Trophoblast cell (in vitro differentiated cells and primary cell): ENCODE results near the gene SORL1.

ENCODE experiments used
- DNase-seq, 2 donors: peaks; one replicate each; pipeline ENCODE4 v3.0.0-alpha.2; 2016
- H2AFZ ChIP-seq: 2 replicates; pipeline ENCODE4 v1.6.1; 2013; ENCODE audit warnings: low read length, moderate library complexity, mild to moderate bottlenecking; ENCODE audit not compliant: insufficient read depth, poor library complexity
- H2AK5ac ChIP-seq: 2 replicates; pipeline ENCODE4 v1.6.1; 2013; ENCODE audit warnings: mild to moderate bottlenecking, low read length
- H2BK120ac ChIP-seq: 2 replicates; pipeline ENCODE4 v1.6.1; 2013; ENCODE audit warnings: low read length, mild to moderate bottlenecking, moderate library complexity; ENCODE audit not compliant: insufficient read depth, poor library complexity
- H2BK12ac ChIP-seq: 2 replicates; pipeline ENCODE4 v1.6.1; 2013; ENCODE audit warnings: mild to moderate bottlenecking, low read length, moderate library complexity
- H2BK5ac ChIP-seq: 2 replicates; pipeline ENCODE4 v1.6.1; 2013; ENCODE audit warnings: low read length, low read depth, moderate library complexity, mild to moderate bottlenecking; ENCODE audit not compliant: poor library complexity
- H3K14ac ChIP-seq: 2 replicates; pipeline ENCODE4 v1.6.1; 2013; ENCODE audit warnings: mild to moderate bottlenecking, low read length
- H3K18ac ChIP-seq: 2 replicates; pipeline ENCODE4 v1.6.1; 2013; ENCODE audit warnings: mild to moderate bottlenecking, low read length
- H3K23ac ChIP-seq: 2 replicates; pipeline ENCODE4 v1.6.1; 2013; ENCODE audit warnings: low read length
- H3K27ac ChIP-seq: 2 replicates; pipeline ENCODE4 v1.5.1; 2013; ENCODE audit warnings: low read depth, mild to moderate bottlenecking, inconsistent platforms, low read length, moderate library complexity
- H3K27me3 ChIP-seq: 2 replicates; pipeline ENCODE4 v1.6.1; 2013; ENCODE audit warnings: inconsistent platforms, mild to moderate bottlenecking, low read length, moderate library complexity; ENCODE audit not compliant: insufficient read depth
- H3K36me3 ChIP-seq, 2 experiments: 1 replicate in 1 of 2; 2 replicates in 1 of 2; pipeline ENCODE4 v1.6.1; 2013; ENCODE audit warnings: low read length in 2 of 2, mild to moderate bottlenecking in 2 of 2, moderate library complexity in 1 of 2; ENCODE audit not compliant: insufficient read depth in 2 of 2, control insufficient read depth in 1 of 2
- H3K4ac ChIP-seq: 2 replicates; pipeline ENCODE4 v1.6.1; 2013; ENCODE audit warnings: low read depth, mild to moderate bottlenecking, low read length, moderate library complexity
- H3K4me1 ChIP-seq, 2 experiments: 1 replicate in 1 of 2; 2 replicates in 1 of 2; pipeline ENCODE4 v1.6.1; 2013; ENCODE audit warnings: low read length in 2 of 2, mild to moderate bottlenecking in 2 of 2, moderate library complexity in 1 of 2; ENCODE audit not compliant: insufficient read depth in 2 of 2, control insufficient read depth in 1 of 2
- H3K4me2 ChIP-seq: 2 replicates; pipeline ENCODE4 v1.6.1; 2013; ENCODE audit warnings: inconsistent platforms, mild to moderate bottlenecking, low read length, moderate library complexity
- H3K4me3 ChIP-seq: 2 replicates; pipeline ENCODE4 v1.5.1; 2013; ENCODE audit warnings: mild to moderate bottlenecking, low read depth, low read length, inconsistent platforms
- H3K79me1 ChIP-seq: one replicate; pipeline ENCODE4 v1.6.1; 2013; ENCODE audit warnings: low read length
- H3K79me2 ChIP-seq: 2 replicates; pipeline ENCODE4 v1.6.1; 2013; ENCODE audit warnings: low read length, mild to moderate bottlenecking; ENCODE audit not compliant: control insufficient read depth, insufficient read depth, poor library complexity
- H3K9ac ChIP-seq: 2 replicates; pipeline ENCODE4 v1.6.1; 2013; ENCODE audit warnings: mild to moderate bottlenecking, low read length
- H3K9me3 ChIP-seq: 2 replicates; pipeline ENCODE4 v1.6.1; 2013; ENCODE audit warnings: low read depth, mild to moderate bottlenecking, control low read depth, inconsistent platforms, low read length; ENCODE audit not compliant: insufficient read depth
- H4K12ac ChIP-seq: 2 replicates; pipeline ENCODE4 v1.6.1; 2013; ENCODE audit warnings: low read depth, mild to moderate bottlenecking, low read length, moderate library complexity
- H4K8ac ChIP-seq: 2 replicates; pipeline ENCODE4 v1.6.1; 2013; ENCODE audit warnings: low read depth, mild to moderate bottlenecking, low read length, moderate library complexity
- H4K91ac ChIP-seq: one replicate; pipeline ENCODE4 v1.6.1; 2013; ENCODE audit warnings: low read depth, mild to moderate bottlenecking, low read length, moderate library complexity
- WGBS: extraction: QIAGEN DNeasy Blood & Tissue Kit; methylation state at CpG from one replicate; pipeline ENCODE4 v1.1.7; 2013; ENCODE audit warnings: missing lambda C conversion rate; ENCODE audit not compliant: insufficient read length, insufficient coverage; ENCODE audit errors: extremely low coverage; 5-methylcytosine and 5-hydroxymethylcytosine counted together

The SORL1 gene

GRCh38 chr11:121446752-121447156, 5.4 kb upstream of the SORL1 start:
- no peak overlapping the region for H2BK12ac ChIP-seq
- no peak overlapping the region for H2AFZ ChIP-seq
- H3K14ac ChIP-seq, result no peak overlapping the region

GRCh38 chr11:121448011-121448410, 4.1 kb upstream of the SORL1 start:
- H3K14ac ChIP-seq, result no peak overlapping the region
- no peak overlapping the region for H4K12ac ChIP-seq
- no peak overlapping the region for H3K4me3 ChIP-seq
- DNase-seq, result no peak
- no peak overlapping the region for H2BK12ac ChIP-seq
- H2BK120ac ChIP-seq, result no peak overlapping the region
- H3K4me1 ChIP-seq, result peaks cover 0 to 14% of the 10 kb centered on the region in 2 experiments
- no peak overlapping the region for H4K91ac ChIP-seq
- H3K18ac ChIP-seq, result no peak overlapping the region
- H3K4ac ChIP-seq, result no peak overlapping the region
- no peak overlapping the region for H3K27ac ChIP-seq
- H3K27me3 ChIP-seq, result no peaks in the 10 kb centered on the region
- H3K9ac ChIP-seq, result no peak overlapping the region
- no peaks in the 10 kb centered on the region for H3K9me3 ChIP-seq
- H4K8ac ChIP-seq, result no peak overlapping the region
- no peak overlapping the region for H2BK5ac ChIP-seq
- no peaks in the 10 kb centered on the region for H3K36me3 ChIP-seq
- peaks cover 2% of the 10 kb centered on the region for H3K79me2 ChIP-seq
- no peak overlapping the region for H2AK5ac ChIP-seq
- H2AFZ ChIP-seq, result no peak overlapping the region
- no peak overlapping the region for H3K23ac ChIP-seq
- peaks cover 5% of the 10 kb centered on the region for H3K79me1 ChIP-seq
- H3K4me2 ChIP-seq, result no peak overlapping the region
- no CpG with 5 or more reads among the region's 4 CpGs for WGBS

More at GRCh38 chr11:121446752-121447156, 5.4 kb upstream of the SORL1 start:
- Histone ChIP-seq H2BK120ac (no peak overlapping the region), H3K79me1 (peaks cover under 1% of the 10 kb centered on the region), H3K9me3 (no peaks in the 10 kb centered on the region), H2AK5ac (no peak overlapping the region), H3K23ac (no peak overlapping the region), H3K4me3 (no peak overlapping the region), H2BK5ac (no peak overlapping the region), H3K9ac (no peak overlapping the region), H4K12ac (no peak overlapping the region), H3K18ac (no peak overlapping the region), H3K79me2 (no peaks in the 10 kb centered on the region), H4K91ac (no peak overlapping the region), H3K27me3 (no peaks in the 10 kb centered on the region), H3K36me3 (no peaks in the 10 kb centered on the region), H3K4ac (no peak overlapping the region), H4K8ac (no peak overlapping the region), H3K27ac (no peak overlapping the region), H3K4me1 (peaks cover 0 to 7% of the 10 kb centered on the region in 2 experiments), H3K4me2 (no peak overlapping the region)
- no CpG with 5 or more reads among the region's 4 CpGs for WGBS
- no peak for DNase-seq

- no CpG with 5 or more reads among the region's 3 CpGs for WGBS
- Histone ChIP-seq H4K8ac (no peak overlapping the region), H3K27me3 (no peaks in the 10 kb centered on the region), H4K91ac (no peak overlapping the region), H3K4me1 (peaks cover 0 to 14% of the 10 kb centered on the region in 2 experiments), H3K36me3 (no peaks in the 10 kb centered on the region), H3K27ac (no peak overlapping the region), H3K4me3 (no peak overlapping the region), H3K9me3 (no peaks in the 10 kb centered on the region), H2BK120ac (no peak overlapping the region), H2AFZ (no peak overlapping the region), H3K4ac (no peak overlapping the region), H3K9ac (no peak overlapping the region), H3K18ac (no peak overlapping the region), H3K79me2 (peaks cover 2% of the 10 kb centered on the region), H3K14ac (no peak overlapping the region), H2AK5ac (no peak overlapping the region), H2BK5ac (no peak overlapping the region), H4K12ac (no peak overlapping the region), H3K23ac (no peak overlapping the region), H3K79me1 (peaks cover 5% of the 10 kb centered on the region), H2BK12ac (no peak overlapping the region), H3K4me2 (no peak overlapping the region)
- DNase-seq, result peak in 1 of 2 donors; percentile 16
These were observed 3.6 kb upstream of the SORL1 start for GRCh38 chr11:121448431-121448941.

- Histone ChIP-seq H2AFZ (no peak overlapping the region), H3K79me1 (peaks cover 5% of the 10 kb centered on the region), H3K36me3 (no peaks in the 10 kb centered on the region), H2BK5ac (no peak overlapping the region), H3K79me2 (peaks cover 2% of the 10 kb centered on the region), H3K4ac (no peak overlapping the region), H4K8ac (no peak overlapping the region), H3K23ac (no peak overlapping the region), H3K4me2 (no peak overlapping the region), H3K9ac (no peak overlapping the region), H3K4me1 (peaks cover 0 to 14% of the 10 kb centered on the region in 2 experiments), H3K18ac (no peak overlapping the region), H3K27me3 (no peaks in the 10 kb centered on the region), H4K91ac (no peak overlapping the region), H2BK120ac (no peak overlapping the region), H3K14ac (no peak overlapping the region), H3K4me3 (no peak overlapping the region), H2AK5ac (no peak overlapping the region), H4K12ac (no peak overlapping the region), H2BK12ac (no peak overlapping the region), H3K9me3 (no peaks in the 10 kb centered on the region), H3K27ac (no peak overlapping the region)
- no CpG with 5 or more reads among the region's 4 CpGs for WGBS
- DNase-seq, result no peak
These were observed 3.0 kb upstream of the SORL1 start for GRCh38 chr11:121449123-121449522.
